GM06990 (cell line): ENCODE measurements around the gene TMC8.

ENCODE experiments used
- DNase-seq: peaks from one replicate; pipeline ENCODE4 v3.0.0-alpha.2; 2011; ENCODE audit not compliant: insufficient read length; ENCODE audit errors: extremely low read depth
- H3K27me3 ChIP-seq: replicated peaks from 2 replicates; pipeline ENCODE4 v1.6.0; 2011; ENCODE audit warnings: low read length; ENCODE audit not compliant: control insufficient read depth, insufficient read depth
- H3K36me3 ChIP-seq: 2 replicates; pipeline ENCODE4 v1.5.1; 2011; ENCODE audit warnings: low read length; ENCODE audit not compliant: control insufficient read depth, insufficient read depth
- H3K4me3 ChIP-seq: replicated peaks from 2 replicates; pipeline ENCODE4 v1.5.1; 2011; ENCODE audit warnings: low read depth, mild to moderate bottlenecking, control low read depth, low read length
- TF ChIP-seq, protein P1 (sequence below): IDR thresholded peaks from 2 replicates; pipeline ENCODE4 v1.5.1; 2011; ENCODE audit warnings: low read length, control low read depth, mild to moderate bottlenecking, inconsistent platforms; ENCODE audit not compliant: insufficient read depth, poor library complexity, severe bottlenecking

Gene TMC8

DNA sequence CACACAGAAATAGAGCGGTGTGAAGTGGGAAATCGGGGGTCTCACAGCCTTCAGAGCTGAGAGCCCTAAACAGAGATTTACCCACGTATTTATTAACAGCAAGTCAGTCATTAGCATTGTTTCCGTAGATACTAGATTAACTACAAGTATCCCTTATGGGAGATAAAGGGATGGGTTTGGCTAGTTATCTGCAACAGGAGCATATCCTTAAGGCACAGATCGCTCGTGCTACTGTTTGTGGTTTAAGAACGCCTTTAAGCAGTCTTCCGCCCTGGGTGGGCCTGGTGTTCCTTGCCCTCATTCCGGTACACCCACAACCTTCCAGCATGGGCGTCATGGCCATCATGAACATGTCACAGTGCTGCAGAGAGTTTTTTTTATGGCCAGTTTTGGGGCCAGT is 29.0 kb upstream of the TMC8 start:
- no peak for DNase-seq
- TF ChIP-seq, protein P1, sequence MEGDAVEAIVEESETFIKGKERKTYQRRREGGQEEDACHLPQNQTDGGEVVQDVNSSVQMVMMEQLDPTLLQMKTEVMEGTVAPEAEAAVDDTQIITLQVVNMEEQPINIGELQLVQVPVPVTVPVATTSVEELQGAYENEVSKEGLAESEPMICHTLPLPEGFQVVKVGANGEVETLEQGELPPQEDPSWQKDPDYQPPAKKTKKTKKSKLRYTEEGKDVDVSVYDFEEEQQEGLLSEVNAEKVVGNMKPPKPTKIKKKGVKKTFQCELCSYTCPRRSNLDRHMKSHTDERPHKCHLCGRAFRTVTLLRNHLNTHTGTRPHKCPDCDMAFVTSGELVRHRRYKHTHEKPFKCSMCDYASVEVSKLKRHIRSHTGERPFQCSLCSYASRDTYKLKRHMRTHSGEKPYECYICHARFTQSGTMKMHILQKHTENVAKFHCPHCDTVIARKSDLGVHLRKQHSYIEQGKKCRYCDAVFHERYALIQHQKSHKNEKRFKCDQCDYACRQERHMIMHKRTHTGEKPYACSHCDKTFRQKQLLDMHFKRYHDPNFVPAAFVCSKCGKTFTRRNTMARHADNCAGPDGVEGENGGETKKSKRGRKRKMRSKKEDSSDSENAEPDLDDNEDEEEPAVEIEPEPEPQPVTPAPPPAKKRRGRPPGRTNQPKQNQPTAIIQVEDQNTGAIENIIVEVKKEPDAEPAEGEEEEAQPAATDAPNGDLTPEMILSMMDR, result no peak
- H3K4me3 ChIP-seq, result no peak overlapping the region
- H3K36me3 ChIP-seq, result no peaks in the 10 kb centered on the region; the same call in none of the 2 replicates
- H3K27me3 ChIP-seq, result no peaks in the 10 kb centered on the region

DNA sequence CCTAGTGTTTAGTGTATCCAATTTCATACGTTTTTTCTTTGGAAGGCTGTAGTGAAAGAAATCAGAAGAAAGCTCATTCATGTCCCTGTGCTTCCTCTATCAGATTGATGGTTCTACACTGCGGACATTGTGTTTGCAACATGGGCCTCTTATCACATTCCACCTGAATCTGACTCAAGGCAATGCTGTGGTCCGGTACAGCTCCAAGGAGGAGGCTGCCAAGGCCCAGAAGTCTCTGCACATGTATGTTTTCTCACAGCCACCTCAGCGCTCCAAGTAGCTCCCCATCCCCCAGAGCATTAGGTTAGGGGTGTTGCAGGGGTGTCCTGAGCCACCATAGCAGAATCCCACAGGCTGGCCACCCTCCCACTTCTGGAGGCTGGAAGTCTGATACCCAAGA is 27.3 kb upstream of the TMC8 start:
- no peaks in the 10 kb centered on the region for H3K27me3 ChIP-seq
- H3K36me3 ChIP-seq, result no peaks in the 10 kb centered on the region; the same call in none of the 2 replicates
- TF ChIP-seq, protein P1, result no peak
- no peak overlapping the region for H3K4me3 ChIP-seq
- DNase-seq, result no peak

DNA sequence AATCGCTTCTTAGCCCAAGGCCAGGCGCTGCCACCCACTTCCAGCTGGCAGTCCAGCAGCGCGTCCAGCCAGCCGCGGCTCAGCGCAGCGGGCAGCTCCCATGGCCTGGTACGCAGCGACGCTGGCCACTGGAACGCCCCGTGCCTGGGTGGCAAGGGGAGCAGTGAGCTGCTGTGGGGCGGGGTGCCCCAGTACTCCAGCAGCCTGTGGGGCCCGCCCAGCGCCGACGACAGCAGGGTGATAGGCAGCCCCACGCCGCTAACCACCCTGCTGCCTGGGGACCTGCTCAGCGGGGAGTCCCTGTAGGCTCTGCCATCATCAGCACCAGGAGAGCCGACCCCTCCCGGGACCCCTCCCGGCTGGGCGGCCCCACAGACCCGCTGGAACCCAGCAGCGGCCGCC is 26.0 kb upstream of the TMC8 start:
- no peak for DNase-seq
- Histone ChIP-seq H3K27me3 (no peaks in the 10 kb centered on the region), H3K4me3 (no peak overlapping the region), H3K36me3 (peaks cover 9% of the 10 kb centered on the region)
- TF ChIP-seq, protein P1, result no peak

DNA sequence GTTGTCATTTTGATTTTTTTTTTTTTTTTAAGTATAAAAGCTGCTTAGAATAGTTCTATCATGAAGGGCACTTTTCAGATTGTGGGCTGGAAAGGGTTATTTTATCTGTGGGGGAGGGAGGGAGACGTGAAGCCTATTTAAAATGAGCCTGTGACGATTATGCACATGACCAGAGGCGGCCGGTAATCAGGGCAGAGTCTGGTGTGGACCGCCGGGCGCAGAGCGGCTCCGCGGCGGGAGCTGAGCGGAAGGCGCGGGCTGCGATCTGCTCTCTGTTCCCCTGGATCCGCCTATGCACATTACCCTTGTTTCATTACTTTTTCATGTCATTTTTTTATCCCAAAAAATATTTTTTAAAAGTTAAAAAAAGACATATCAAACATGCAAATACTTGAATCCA is 25.5 kb upstream of the TMC8 start:
- TF ChIP-seq, protein P1, result no peak

GRCh38 chr17:78105551-78105950 is 25.0 kb upstream of the TMC8 start:
- Histone ChIP-seq H3K36me3 (peaks cover 12% of the 10 kb centered on the region), H3K27me3 (no peaks in the 10 kb centered on the region), H3K4me3 (no peak overlapping the region)
- TF ChIP-seq, protein P1, result no peak
- no peak for DNase-seq

More for the DNA sequence above, 25.5 kb upstream of the TMC8 start:
- no peak overlapping the region for H3K4me3 ChIP-seq
- H3K36me3 ChIP-seq, result peaks cover 9% of the 10 kb centered on the region
- no peak for DNase-seq
- H3K27me3 ChIP-seq, result no peaks in the 10 kb centered on the region

DNA sequence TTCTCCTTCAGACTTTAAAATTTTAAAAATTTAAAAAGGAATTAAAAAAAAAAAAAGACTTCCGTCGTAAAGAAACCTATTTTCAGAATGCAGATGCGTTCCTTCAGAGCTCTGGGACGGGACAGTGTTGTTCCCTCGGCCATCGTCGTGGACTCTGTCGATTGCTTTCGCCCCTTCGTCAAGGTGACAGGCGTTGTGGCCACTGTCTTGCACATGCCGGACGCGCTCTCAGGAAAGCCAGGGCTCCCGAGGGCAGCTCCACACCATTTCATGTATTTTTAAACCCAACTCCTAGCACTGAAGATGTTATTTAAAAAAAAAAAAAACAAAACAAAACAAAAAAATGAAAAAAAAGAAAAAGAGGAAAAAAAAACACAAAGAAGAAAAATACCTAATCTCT is 24.4 kb upstream of the TMC8 start:
- DNase-seq, result no peak
- TF ChIP-seq, protein P1, result no peak
- H3K27me3 ChIP-seq, result no peaks in the 10 kb centered on the region
- peaks cover 19% of the 10 kb centered on the region for H3K36me3 ChIP-seq
- H3K4me3 ChIP-seq, result no peak overlapping the region
